ENCODE measurements around the gene TRIM66.

The TRIM66 gene

GRCh38 chr11:8661001-8661795 is 21.3 kb downstream of the TRIM66 start:
- no peak for DNase-seq (ENCODE audit: low read depth in 2 of 3, low spot score in 1 of 3)

- no peak for DNase-seq (ENCODE audit: low read depth in 2 of 3, low spot score in 1 of 3)
Observed at GRCh38 chr11:8658321-8659057, 24.0 kb downstream of the TRIM66 start.

- DNase-seq (ENCODE audit: low read depth in 2 of 3, low spot score in 1 of 3) = no peak
Observed at GRCh38 chr11:8656291-8656690, 26.2 kb downstream of the TRIM66 start.

- no peak for DNase-seq (ENCODE audit: low read depth in 2 of 3, low spot score in 1 of 3)
Observed at GRCh38 chr11:8654503-8654902, 28.0 kb downstream of the TRIM66 start.

GRCh38 chr11:8652140-8652539 is 30.3 kb downstream of the TRIM66 start:
- DNase-seq (ENCODE audit: low read depth in 2 of 3, low spot score in 1 of 3) = no peak

- no peak for DNase-seq (ENCODE audit: low read depth in 2 of 3, low spot score in 1 of 3)
Observed at GRCh38 chr11:8650401-8650990, 32.0 kb downstream of the TRIM66 start.

GRCh38 chr11:8649361-8649760 is 33.1 kb downstream of the TRIM66 start:
- no peak for DNase-seq (ENCODE audit: low read depth in 2 of 3, low spot score in 1 of 3)

GRCh38 chr11:8646873-8647272 is 35.6 kb downstream of the TRIM66 start:
- no peak for DNase-seq (ENCODE audit: low read depth in 2 of 3, low spot score in 1 of 3)

- DNase-seq (ENCODE audit: low read depth in 2 of 3, low spot score in 1 of 3) = no peak
Observed at GRCh38 chr11:8642196-8642841, 40.1 kb downstream of the TRIM66 start.

GRCh38 chr11:8641332-8641731 is 41.1 kb downstream of the TRIM66 start:
- no peak for DNase-seq (ENCODE audit: low read depth in 2 of 3, low spot score in 1 of 3)

GRCh38 chr11:8640267-8640906 is 42.1 kb downstream of the TRIM66 start:
- no peak for DNase-seq (ENCODE audit: low read depth in 2 of 3, low spot score in 1 of 3)

GRCh38 chr11:8639655-8640054 is 42.8 kb downstream of the TRIM66 start:
- DNase-seq (ENCODE audit: low read depth in 2 of 3, low spot score in 1 of 3) = no peak

- DNase-seq (ENCODE audit: low read depth in 2 of 3, low spot score in 1 of 3) = no peak
Observed at GRCh38 chr11:8638300-8638699, 44.2 kb downstream of the TRIM66 start.

- no peak for DNase-seq (ENCODE audit: low read depth in 2 of 3, low spot score in 1 of 3)
Observed at GRCh38 chr11:8636127-8636526, 46.3 kb downstream of the TRIM66 start.

GRCh38 chr11:8634498-8634897 is 48.0 kb downstream of the TRIM66 start:
- DNase-seq (ENCODE audit: low read depth in 2 of 3, low spot score in 1 of 3) = no peak

- no peak for DNase-seq (ENCODE audit: low read depth in 2 of 3, low spot score in 1 of 3)
Observed at GRCh38 chr11:8631395-8632118, 50.9 kb downstream of the TRIM66 start.

GRCh38 chr11:8624698-8625097 is 57.8 kb downstream of the TRIM66 start:
- DNase-seq (ENCODE audit: low read depth in 2 of 3, low spot score in 1 of 3) = no peak

- no peak for DNase-seq (ENCODE audit: low read depth in 2 of 3, low spot score in 1 of 3)
Observed at GRCh38 chr11:8621147-8621546, 61.3 kb downstream of the TRIM66 start.

GRCh38 chr11:8617063-8617462 is 65.4 kb downstream of the TRIM66 start:
- no peak for DNase-seq (ENCODE audit: low read depth in 2 of 3, low spot score in 1 of 3)

- DNase-seq (ENCODE audit: low read depth in 2 of 3, low spot score in 1 of 3) = no peak
Observed at GRCh38 chr11:8615291-8616032, 67.0 kb downstream of the TRIM66 start.
